ENCODE measurements around the gene RSPH3. TPM values are rescaled to one million over a fixed set of nuclear protein-coding genes. Genes with fewer than 3 reads are reported as not detected.
"Not testable (repeated sequence)": the region's sequence is repeated elsewhere in the genome, so short reads cannot be mapped to it uniquely, and the experiment has no call there.

The RSPH3 gene
- total and polyA plus RNA-seq, 2 donors: 5.8 to 8.6 TPM

DNA sequence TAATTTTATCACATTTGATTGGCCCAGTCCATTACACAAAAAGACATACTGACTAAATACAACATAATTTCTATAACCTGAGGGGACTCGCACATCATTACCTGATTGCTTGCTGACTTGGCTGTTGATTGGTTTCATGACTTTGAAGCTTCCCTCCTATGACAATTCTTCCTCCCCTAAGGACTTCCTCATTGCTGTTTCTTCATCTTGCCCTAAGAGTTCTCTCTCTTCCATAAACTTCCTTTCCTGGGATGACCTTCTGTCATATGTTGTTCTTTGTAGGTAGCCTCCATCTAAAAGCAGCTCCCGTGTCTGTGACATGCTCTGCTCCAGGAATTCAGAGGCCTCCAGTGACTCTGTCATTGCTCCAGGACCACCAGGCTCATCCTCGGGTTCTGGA lies 22.6 kb downstream of the RSPH3 start:
- no peaks in the 10 kb centered on the region for H3K4me1 ChIP-seq (ENCODE audit: insufficient read depth)
- H3K4me3 ChIP-seq (ENCODE audit: low read depth, low read length): no peak overlapping the region
- H3K36me3 ChIP-seq (ENCODE audit: insufficient read depth): no peaks in the 10 kb centered on the region
- 91% methylated on average over 3 of the region's 3 CpGs for WGBS
- no peak for DNase-seq (ENCODE audit: extremely low spot score)
- H3K27ac ChIP-seq (ENCODE audit: low read depth): no peak overlapping the region

GRCh38 chr6:158972241-158973233 lies 27.5 kb downstream of the RSPH3 start:
- H3K27ac ChIP-seq (ENCODE audit: low read depth): no peak overlapping the region
- WGBS: 29% methylated on average over 4 of the region's 4 CpGs
- H3K36me3 ChIP-seq (ENCODE audit: insufficient read depth): no peaks in the 10 kb centered on the region
- peak; percentile 49 for DNase-seq (ENCODE audit: extremely low spot score)
- H3K4me3 ChIP-seq (ENCODE audit: low read depth, low read length): no peak overlapping the region
- H3K4me1 ChIP-seq (ENCODE audit: insufficient read depth): no peaks in the 10 kb centered on the region

DNA sequence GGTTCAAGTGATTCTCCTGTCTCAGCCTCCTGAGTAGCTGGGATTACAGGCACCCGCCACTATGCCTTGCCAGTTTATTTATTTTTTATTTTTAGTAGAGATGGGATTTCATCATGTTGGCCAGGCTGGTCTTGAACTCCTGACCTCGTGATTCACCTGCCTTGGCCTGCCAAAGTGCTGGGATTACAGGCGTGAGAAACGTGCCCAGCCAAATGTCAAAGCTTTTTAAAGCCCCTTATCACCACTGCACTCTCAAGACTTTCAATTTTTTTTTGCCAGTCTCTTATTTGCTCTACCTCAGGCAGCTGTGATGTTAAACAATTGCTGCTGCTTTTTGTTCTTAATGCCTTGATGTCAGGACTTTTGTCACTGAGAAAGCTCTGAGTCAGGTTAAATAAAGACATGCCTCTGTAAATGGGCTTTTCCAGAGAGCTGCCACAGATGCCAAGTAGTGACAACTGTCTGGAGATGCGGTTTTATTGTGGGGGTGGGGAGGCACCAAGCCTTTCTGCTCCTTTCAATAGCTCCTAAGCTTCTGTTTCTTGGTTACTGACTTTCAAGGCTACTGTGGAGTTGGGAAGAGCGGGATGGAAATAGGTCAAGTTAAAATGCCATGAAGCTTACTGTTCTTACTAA lies 29.2 kb downstream of the RSPH3 start:
- no peak for DNase-seq (ENCODE audit: extremely low spot score)
- Histone ChIP-seq H3K4me3 (ENCODE audit: low read depth, low read length) (no peak overlapping the region), H3K27ac (ENCODE audit: low read depth) (no peak overlapping the region), H3K36me3 (ENCODE audit: insufficient read depth) (no peaks in the 10 kb centered on the region), H3K4me1 (ENCODE audit: insufficient read depth) (no peaks in the 10 kb centered on the region)
- WGBS: 67% methylated on average over 6 of the region's 6 CpGs

DNA sequence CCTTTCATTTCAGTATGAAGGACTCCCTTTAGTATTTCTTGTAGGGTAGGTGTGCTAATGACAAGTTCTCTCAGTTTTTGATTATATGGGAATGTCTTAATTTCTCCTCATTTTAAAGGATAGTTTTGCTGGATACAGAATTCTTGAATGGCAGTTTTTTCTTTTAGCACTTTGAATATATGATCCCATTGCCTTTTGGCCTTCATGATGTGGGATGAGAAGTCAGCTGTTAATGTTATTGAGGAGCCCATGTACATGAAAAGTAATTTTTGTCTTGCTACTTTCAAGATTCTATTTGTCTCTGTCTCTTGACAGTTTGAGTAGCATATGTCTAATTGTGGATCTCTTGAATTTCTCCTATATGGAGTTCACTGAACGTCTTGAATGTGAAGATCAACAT lies 30.9 kb downstream of the RSPH3 start:
- DNase-seq (ENCODE audit: extremely low spot score): no peak
- 99% methylated on average over 1 of the region's 1 CpG for WGBS
- no peak overlapping the region for H3K4me3 ChIP-seq (ENCODE audit: low read depth, low read length)
- H3K4me1 ChIP-seq (ENCODE audit: insufficient read depth): no peaks in the 10 kb centered on the region
- no peak overlapping the region for H3K27ac ChIP-seq (ENCODE audit: low read depth)
- H3K36me3 ChIP-seq (ENCODE audit: insufficient read depth): no peaks in the 10 kb centered on the region

- H3K4me3 ChIP-seq (ENCODE audit: low read depth, low read length): no peak overlapping the region
- H3K4me1 ChIP-seq (ENCODE audit: insufficient read depth): peaks cover 2% of the 10 kb centered on the region
- DNase-seq (ENCODE audit: extremely low spot score): no peak
- H3K27ac ChIP-seq (ENCODE audit: low read depth): no peak overlapping the region
- H3K36me3 ChIP-seq (ENCODE audit: insufficient read depth): no peaks in the 10 kb centered on the region
These were observed 36.8 kb downstream of the RSPH3 start for GRCh38 chr6:158963020-158963808.

- no peak for DNase-seq (ENCODE audit: extremely low spot score)
- Histone ChIP-seq H3K36me3 (ENCODE audit: insufficient read depth) (no peaks in the 10 kb centered on the region), H3K27ac (ENCODE audit: low read depth) (no peak overlapping the region), H3K4me3 (ENCODE audit: low read depth, low read length) (no peak overlapping the region), H3K4me1 (ENCODE audit: insufficient read depth) (peaks cover 2% of the 10 kb centered on the region)
- WGBS: 49% methylated on average over 3 of the region's 3 CpGs
These were observed 37.6 kb downstream of the RSPH3 start for GRCh38 chr6:158962371-158962770.

DNA sequence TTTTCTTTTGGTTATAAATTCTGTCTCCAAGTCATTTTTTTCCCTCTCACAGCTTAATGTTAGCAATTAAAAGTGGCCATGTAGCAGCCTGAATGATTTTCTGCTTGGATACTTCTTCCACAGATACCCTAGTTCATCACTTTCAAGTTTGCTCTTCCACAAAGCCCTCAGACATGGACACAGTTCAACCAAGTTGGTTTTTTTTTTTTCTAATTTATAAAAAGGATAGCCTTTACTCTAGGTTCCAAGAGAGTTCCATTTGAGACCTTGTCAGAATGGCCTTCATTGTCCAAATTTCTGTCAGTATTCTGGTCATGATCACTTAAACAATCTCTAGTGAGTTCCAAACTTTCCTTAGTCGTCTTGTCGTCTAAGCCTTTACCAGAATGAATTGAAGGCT lies 40.0 kb downstream of the RSPH3 start:
- H3K4me1 ChIP-seq (ENCODE audit: insufficient read depth): peaks cover 2% of the 10 kb centered on the region
- H3K27ac ChIP-seq (ENCODE audit: low read depth): no peak overlapping the region
- 62% methylated on average over 2 of the region's 2 CpGs for WGBS
- no peak for DNase-seq (ENCODE audit: extremely low spot score)
- no peaks in the 10 kb centered on the region for H3K36me3 ChIP-seq (ENCODE audit: insufficient read depth)
- H3K4me3 ChIP-seq (ENCODE audit: low read depth, low read length): no peak overlapping the region

- Histone ChIP-seq H3K4me3 (ENCODE audit: low read depth, low read length) (no peak overlapping the region), H3K27ac (ENCODE audit: low read depth) (no peak overlapping the region)
- WGBS: 61% methylated on average over 4 of the region's 4 CpGs
These were observed 40.5 kb downstream of the RSPH3 start for GRCh38 chr6:158959552-158959951.

DNA sequence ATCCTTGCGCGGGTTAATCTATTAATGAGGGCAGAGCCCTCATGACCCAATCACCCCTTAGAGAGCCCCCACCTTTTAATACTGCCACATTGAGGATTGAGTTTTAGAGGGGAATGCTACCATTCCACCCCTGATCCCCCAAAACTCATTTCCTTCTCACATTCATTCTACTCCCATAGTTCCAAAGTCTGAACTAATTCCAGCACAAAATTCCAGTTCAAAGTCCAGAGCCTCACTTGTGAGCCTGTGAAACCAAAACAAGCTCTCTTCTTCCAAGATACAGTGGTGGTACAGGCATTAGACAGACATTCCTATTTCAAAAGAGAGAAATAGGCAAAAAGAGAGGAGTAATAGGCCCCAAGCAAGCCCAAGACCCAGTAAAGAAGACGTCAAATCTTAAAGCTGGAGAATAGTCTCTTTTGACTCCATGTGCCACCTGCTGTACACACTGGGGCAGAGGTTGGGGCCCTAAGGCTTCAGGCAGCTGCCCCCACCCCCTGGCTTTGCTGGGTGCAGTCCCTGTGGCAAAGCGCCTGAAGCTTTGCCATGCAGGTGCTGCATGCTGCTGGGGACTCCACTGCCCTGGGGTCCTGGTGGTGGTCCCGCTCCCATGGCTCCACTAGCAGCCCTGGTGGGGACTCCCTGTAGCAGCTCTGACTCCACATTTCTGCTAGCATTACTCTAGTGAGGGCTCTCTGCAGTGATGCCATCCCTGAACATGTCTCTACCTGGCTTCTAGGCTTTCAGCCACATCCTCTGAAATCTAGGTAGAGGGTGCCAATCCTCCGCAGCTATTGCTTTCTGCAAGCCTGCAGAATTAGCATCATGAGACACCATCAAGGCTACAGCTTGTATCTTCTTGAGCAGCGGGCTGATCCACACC lies 41.3 kb downstream of the RSPH3 start:
- no peak for DNase-seq (ENCODE audit: extremely low spot score)
- Histone ChIP-seq H3K36me3 (ENCODE audit: insufficient read depth) (no peaks in the 10 kb centered on the region), H3K4me1 (ENCODE audit: insufficient read depth) (peaks cover 2% of the 10 kb centered on the region), H3K27ac (ENCODE audit: low read depth) (no peak overlapping the region), H3K4me3 (ENCODE audit: low read depth, low read length) (no peak overlapping the region)
- WGBS: 89% methylated on average over 7 of the region's 7 CpGs

More at GRCh38 chr6:158959552-158959951, 40.5 kb downstream of the RSPH3 start:
- peaks cover 2% of the 10 kb centered on the region for H3K4me1 ChIP-seq (ENCODE audit: insufficient read depth)
- H3K36me3 ChIP-seq (ENCODE audit: insufficient read depth): no peaks in the 10 kb centered on the region
- no peak for DNase-seq (ENCODE audit: extremely low spot score)

GRCh38 chr6:158955255-158955654 lies 44.7 kb downstream of the RSPH3 start:
- Histone ChIP-seq H3K4me1 (ENCODE audit: insufficient read depth) (peaks cover 2% of the 10 kb centered on the region), H3K36me3 (ENCODE audit: insufficient read depth) (no peaks in the 10 kb centered on the region), H3K4me3 (ENCODE audit: low read depth, low read length) (no peak overlapping the region), H3K27ac (ENCODE audit: low read depth) (no peak overlapping the region)
- no peak for DNase-seq (ENCODE audit: extremely low spot score)
- 94% methylated on average over 3 of the region's 3 CpGs for WGBS

DNA sequence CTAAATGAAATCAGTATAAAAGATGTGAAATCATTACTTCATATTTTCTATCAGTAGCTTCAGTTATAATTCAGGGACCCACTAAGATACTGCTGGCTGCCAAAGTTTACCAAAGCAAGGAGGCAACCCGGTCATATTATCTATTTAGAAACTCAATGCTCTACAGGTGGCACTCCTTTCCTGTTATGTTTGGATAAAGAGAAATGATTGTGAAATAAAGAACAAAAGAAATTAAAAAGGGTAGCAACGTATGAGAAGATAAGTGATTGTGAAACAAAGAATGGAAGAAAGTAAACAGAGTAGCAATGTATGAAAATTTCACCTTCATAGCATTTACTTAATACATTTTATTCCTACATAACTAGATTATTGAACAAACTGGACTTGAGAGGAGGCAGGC lies 45.2 kb downstream of the RSPH3 start:
- Histone ChIP-seq H3K27ac (ENCODE audit: low read depth) (no peak overlapping the region), H3K36me3 (ENCODE audit: insufficient read depth) (no peaks in the 10 kb centered on the region), H3K4me1 (ENCODE audit: insufficient read depth) (peaks cover 2% of the 10 kb centered on the region), H3K4me3 (ENCODE audit: low read depth, low read length) (no peak overlapping the region)
- 72% methylated on average over 2 of the region's 2 CpGs for WGBS
- DNase-seq (ENCODE audit: extremely low spot score): no peak

GRCh38 chr6:158952011-158952410 lies 48.0 kb downstream of the RSPH3 start:
- DNase-seq (ENCODE audit: extremely low spot score); H3K36me3 ChIP-seq (ENCODE audit: insufficient read depth); H3K27ac ChIP-seq (ENCODE audit: low read depth); H3K4me1 ChIP-seq (ENCODE audit: insufficient read depth); H3K4me3 ChIP-seq (ENCODE audit: low read depth, low read length): not testable (repeated sequence)
- 97% methylated on average over 3 of the region's 3 CpGs for WGBS

- H3K4me3 ChIP-seq (ENCODE audit: low read depth, low read length); DNase-seq (ENCODE audit: extremely low spot score); H3K4me1 ChIP-seq (ENCODE audit: insufficient read depth); H3K36me3 ChIP-seq (ENCODE audit: insufficient read depth); H3K27ac ChIP-seq (ENCODE audit: low read depth): not testable (repeated sequence)
- WGBS: 98% methylated on average over 2 of the region's 2 CpGs
These were observed 48.4 kb downstream of the RSPH3 start for GRCh38 chr6:158951565-158951964.

Measured in urinary bladder (tissue), 4 donors.